Activated naive CD8-positive, alpha-beta T cell treated with anti-CD3 and anti-CD28 coated beads, Interleukin-2, amount 50 U/mL, for 24 hours (primary cell): ENCODE measurements around the gene ADRB1.

Experiments used
- ATAC-seq: fragments of 150-1000 bp; cut with Tn5 transposase; one replicate; pipeline ENCODE4 v1.10.0; 2021
- DNase-seq: peaks from one replicate; pipeline ENCODE4 v3.0.0; 2021
- H3K27ac Mint-ChIP-seq: one replicate; pipeline ENCODE4 v1.8.0; 2021; ENCODE audit warnings: mild to moderate bottlenecking, mixed read lengths
- H3K27me3 Mint-ChIP-seq: one replicate; pipeline ENCODE4 v1.8.0; 2021; ENCODE audit warnings: mixed read lengths
- H3K36me3 Mint-ChIP-seq: one replicate; pipeline ENCODE4 v1.8.0; 2021; ENCODE audit warnings: low read depth, mixed read lengths
- H3K4me1 Mint-ChIP-seq: one replicate; pipeline ENCODE4 v1.8.0; 2021; ENCODE audit warnings: mixed read lengths
- H3K4me3 Mint-ChIP-seq: one replicate; pipeline ENCODE4 v1.8.0; 2021; ENCODE audit warnings: mild to moderate bottlenecking, moderate library complexity, mixed read lengths
- H3K9me3 Mint-ChIP-seq: one replicate; pipeline ENCODE4 v1.8.0; 2021; ENCODE audit warnings: mixed read lengths

Gene ADRB1

GRCh38 chr10:114021154-114021553, 22.5 kb upstream of the ADRB1 start:
- Mint-ChIP-seq H3K27me3 (peaks cover 32% of the 10 kb centered on the region), H3K4me3 (no peak overlapping the region), H3K4me1 (peaks cover 23% of the 10 kb centered on the region), H3K9me3 (no peaks in the 10 kb centered on the region), H3K36me3 (no peaks in the 10 kb centered on the region), H3K27ac (no peak overlapping the region)
- ATAC-seq (no peak), DNase-seq (no peak)

GRCh38 chr10:114021717-114022680, 21.7 kb upstream of the ADRB1 start:
- H3K27me3 Mint-ChIP-seq: peaks cover 29% of the 10 kb centered on the region
- no peak for ATAC-seq
- no peaks in the 10 kb centered on the region for H3K36me3 Mint-ChIP-seq

GRCh38 chr10:114022766-114023597, 20.7 kb upstream of the ADRB1 start:
- no peak for DNase-seq
- no peaks in the 10 kb centered on the region for H3K36me3 Mint-ChIP-seq

More at GRCh38 chr10:114021717-114022680, 21.7 kb upstream of the ADRB1 start:
- H3K4me3 Mint-ChIP-seq: no peak overlapping the region
- no peaks in the 10 kb centered on the region for H3K9me3 Mint-ChIP-seq
- peaks cover 23% of the 10 kb centered on the region for H3K4me1 Mint-ChIP-seq
- no peak overlapping the region for H3K27ac Mint-ChIP-seq
- no peak for DNase-seq

GRCh38 chr10:114024876-114025610, 18.6 kb upstream of the ADRB1 start:
- H3K27ac Mint-ChIP-seq: peak overlapping the region; percentile 82
- ATAC-seq: peak; percentile 40
- H3K9me3 Mint-ChIP-seq: no peaks in the 10 kb centered on the region
- peaks cover 23% of the 10 kb centered on the region for H3K4me1 Mint-ChIP-seq
- no peak for DNase-seq
- peak overlapping the region; percentile 28 for H3K4me3 Mint-ChIP-seq
- H3K27me3 Mint-ChIP-seq: peaks cover 33% of the 10 kb centered on the region
- no peaks in the 10 kb centered on the region for H3K36me3 Mint-ChIP-seq

More at GRCh38 chr10:114022766-114023597, 20.7 kb upstream of the ADRB1 start:
- no peak overlapping the region for H3K27ac Mint-ChIP-seq
- peaks cover 23% of the 10 kb centered on the region for H3K4me1 Mint-ChIP-seq
- ATAC-seq: no peak
- no peak overlapping the region for H3K4me3 Mint-ChIP-seq
- no peaks in the 10 kb centered on the region for H3K9me3 Mint-ChIP-seq
- peaks cover 26% of the 10 kb centered on the region for H3K27me3 Mint-ChIP-seq

GRCh38 chr10:114025611-114026130, 18.0 kb upstream of the ADRB1 start:
- Mint-ChIP-seq H3K9me3 (no peaks in the 10 kb centered on the region), H3K27ac (peak overlapping the region; percentile 82), H3K36me3 (no peaks in the 10 kb centered on the region), H3K27me3 (peaks cover 32% of the 10 kb centered on the region), H3K4me1 (peaks cover 23% of the 10 kb centered on the region), H3K4me3 (peak overlapping the region; percentile 28)
- DNase-seq: no peak
- ATAC-seq: no peak

- Mint-ChIP-seq H3K27ac (no peak overlapping the region), H3K4me1 (peaks cover 23% of the 10 kb centered on the region), H3K9me3 (no peaks in the 10 kb centered on the region), H3K27me3 (peaks cover 39% of the 10 kb centered on the region), H3K4me3 (no peak overlapping the region), H3K36me3 (no peaks in the 10 kb centered on the region)
- DNase-seq: no peak
- no peak for ATAC-seq
These were observed 17.3 kb upstream of the ADRB1 start for GRCh38 chr10:114026189-114027040.

GRCh38 chr10:114027041-114027394, 16.6 kb upstream of the ADRB1 start:
- Mint-ChIP-seq H3K4me1 (peaks cover 23% of the 10 kb centered on the region), H3K27ac (no peak overlapping the region), H3K9me3 (no peaks in the 10 kb centered on the region), H3K4me3 (no peak overlapping the region), H3K36me3 (no peaks in the 10 kb centered on the region), H3K27me3 (peaks cover 35% of the 10 kb centered on the region)
- ATAC-seq (no peak), DNase-seq (no peak)

- peaks cover 29% of the 10 kb centered on the region for H3K27me3 Mint-ChIP-seq
- ATAC-seq: no peak
- H3K27ac Mint-ChIP-seq: no peak overlapping the region
These were observed 15.7 kb upstream of the ADRB1 start for GRCh38 chr10:114027951-114028350.

GRCh38 chr10:114028425-114028824, 15.2 kb upstream of the ADRB1 start:
- Mint-ChIP-seq H3K9me3 (no peaks in the 10 kb centered on the region), H3K27me3 (peaks cover 28% of the 10 kb centered on the region), H3K27ac (no peak overlapping the region), H3K36me3 (no peaks in the 10 kb centered on the region), H3K4me1 (peaks cover 23% of the 10 kb centered on the region), H3K4me3 (no peak overlapping the region)
- DNase-seq (no peak), ATAC-seq (no peak)

More at GRCh38 chr10:114027951-114028350, 15.7 kb upstream of the ADRB1 start:
- no peak for DNase-seq
- Mint-ChIP-seq H3K4me3 (no peak overlapping the region), H3K36me3 (no peaks in the 10 kb centered on the region), H3K9me3 (no peaks in the 10 kb centered on the region), H3K4me1 (peaks cover 23% of the 10 kb centered on the region)

GRCh38 chr10:114029655-114030054, 14.0 kb upstream of the ADRB1 start:
- Mint-ChIP-seq H3K4me1 (peaks cover 14% of the 10 kb centered on the region), H3K27me3 (peaks cover 25% of the 10 kb centered on the region), H3K27ac (no peak overlapping the region), H3K36me3 (no peaks in the 10 kb centered on the region), H3K9me3 (no peaks in the 10 kb centered on the region), H3K4me3 (no peak overlapping the region)
- ATAC-seq: no peak
- DNase-seq: no peak

- H3K36me3 Mint-ChIP-seq: no peaks in the 10 kb centered on the region
- no peaks in the 10 kb centered on the region for H3K9me3 Mint-ChIP-seq
- no peak for DNase-seq
- peaks cover 9% of the 10 kb centered on the region for H3K4me1 Mint-ChIP-seq
- H3K4me3 Mint-ChIP-seq: no peak overlapping the region
- peaks cover 25% of the 10 kb centered on the region for H3K27me3 Mint-ChIP-seq
- H3K27ac Mint-ChIP-seq: no peak overlapping the region
- ATAC-seq: no peak
These were observed 13.5 kb upstream of the ADRB1 start for GRCh38 chr10:114030140-114030539.

- H3K4me3 Mint-ChIP-seq: no peak overlapping the region
- DNase-seq (no peak), ATAC-seq (no peak)
- H3K4me1 Mint-ChIP-seq: no peaks in the 10 kb centered on the region
- peaks cover 22% of the 10 kb centered on the region for H3K27me3 Mint-ChIP-seq
- peak overlapping the region; percentile 16 for H3K27ac Mint-ChIP-seq
- no peaks in the 10 kb centered on the region for H3K9me3 Mint-ChIP-seq
- no peaks in the 10 kb centered on the region for H3K36me3 Mint-ChIP-seq
These were observed 12.3 kb upstream of the ADRB1 start for GRCh38 chr10:114031073-114031972.

- DNase-seq (no peak), ATAC-seq (no peak)
- Mint-ChIP-seq H3K36me3 (no peaks in the 10 kb centered on the region), H3K9me3 (no peaks in the 10 kb centered on the region), H3K27me3 (peaks cover 19% of the 10 kb centered on the region), H3K4me3 (no peak overlapping the region), H3K4me1 (no peaks in the 10 kb centered on the region), H3K27ac (no peak overlapping the region)
These were observed 10.1 kb upstream of the ADRB1 start for GRCh38 chr10:114033566-114033965.
